ENCODE data around the gene SSUH2. TPM values are rescaled to one million over a fixed set of nuclear protein-coding genes. Genes with fewer than 3 reads are reported as not detected.

SSUH2 gene
- total RNA-seq, 2 experiments from 2014 or later = 0.16 TPM; not detected in 1

- intact Hi-C loops (cut with micrococcal nuclease; ENCODE audit: unreplicated experiment) = no loop called here
- H3K9me2 ChIP-seq (ENCODE audit: insufficient read depth, low read length) = no peaks in the 10 kb centered on the region
- no TSS peak for BruUV-seq (replicated peaks)
- CTCF ChIA-PET (ENCODE audit: unreplicated experiment) = no interaction called here
- H3K36me3 ChIP-seq (ENCODE audit: insufficient read depth, low read length) = no peaks in the 10 kb centered on the region
- no peaks in the 10 kb centered on the region for H3K4me1 ChIP-seq (ENCODE audit: insufficient read depth, low read length, poor library complexity, severe bottlenecking)
- H3K9me3 ChIP-seq (ENCODE audit: low read length) = no peaks in the 10 kb centered on the region
- H4K20me1 ChIP-seq (ENCODE audit: insufficient read depth, low read length) = no peaks in the 10 kb centered on the region
- POLR2A ChIA-PET = no interaction called here
- TF ChIP-seq, protein P1, sequence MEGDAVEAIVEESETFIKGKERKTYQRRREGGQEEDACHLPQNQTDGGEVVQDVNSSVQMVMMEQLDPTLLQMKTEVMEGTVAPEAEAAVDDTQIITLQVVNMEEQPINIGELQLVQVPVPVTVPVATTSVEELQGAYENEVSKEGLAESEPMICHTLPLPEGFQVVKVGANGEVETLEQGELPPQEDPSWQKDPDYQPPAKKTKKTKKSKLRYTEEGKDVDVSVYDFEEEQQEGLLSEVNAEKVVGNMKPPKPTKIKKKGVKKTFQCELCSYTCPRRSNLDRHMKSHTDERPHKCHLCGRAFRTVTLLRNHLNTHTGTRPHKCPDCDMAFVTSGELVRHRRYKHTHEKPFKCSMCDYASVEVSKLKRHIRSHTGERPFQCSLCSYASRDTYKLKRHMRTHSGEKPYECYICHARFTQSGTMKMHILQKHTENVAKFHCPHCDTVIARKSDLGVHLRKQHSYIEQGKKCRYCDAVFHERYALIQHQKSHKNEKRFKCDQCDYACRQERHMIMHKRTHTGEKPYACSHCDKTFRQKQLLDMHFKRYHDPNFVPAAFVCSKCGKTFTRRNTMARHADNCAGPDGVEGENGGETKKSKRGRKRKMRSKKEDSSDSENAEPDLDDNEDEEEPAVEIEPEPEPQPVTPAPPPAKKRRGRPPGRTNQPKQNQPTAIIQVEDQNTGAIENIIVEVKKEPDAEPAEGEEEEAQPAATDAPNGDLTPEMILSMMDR (conservative IDR thresholded peaks at IDR 0.05; ENCODE audit: low read length) = no peak
- no peak for TF ChIP-seq EZH2phosphoT487 (IDR thresholded peaks at IDR 0.05; ENCODE audit: borderline replicate concordance, low read depth, low read length)
- no peak overlapping the region for H2AFZ ChIP-seq (ENCODE audit: low read length)
- H3K4me3 ChIP-seq (ENCODE audit: low read depth, low read length, poor library complexity, severe bottlenecking) = no peak overlapping the region
- H3K27ac ChIP-seq (ENCODE audit: low read depth, low read length, poor library complexity, severe bottlenecking) = no peak overlapping the region
- H3K79me2 ChIP-seq (ENCODE audit: insufficient read depth, low read depth, low read length) = no peaks in the 10 kb centered on the region
- H3K4me2 ChIP-seq (ENCODE audit: low read length) = no peak overlapping the region
- no peak for DNase-seq (ENCODE audit: low spot score)
Observed at GRCh38 chr3:8608041-8608790, 36.4 kb downstream of the SSUH2 start.

DNA sequence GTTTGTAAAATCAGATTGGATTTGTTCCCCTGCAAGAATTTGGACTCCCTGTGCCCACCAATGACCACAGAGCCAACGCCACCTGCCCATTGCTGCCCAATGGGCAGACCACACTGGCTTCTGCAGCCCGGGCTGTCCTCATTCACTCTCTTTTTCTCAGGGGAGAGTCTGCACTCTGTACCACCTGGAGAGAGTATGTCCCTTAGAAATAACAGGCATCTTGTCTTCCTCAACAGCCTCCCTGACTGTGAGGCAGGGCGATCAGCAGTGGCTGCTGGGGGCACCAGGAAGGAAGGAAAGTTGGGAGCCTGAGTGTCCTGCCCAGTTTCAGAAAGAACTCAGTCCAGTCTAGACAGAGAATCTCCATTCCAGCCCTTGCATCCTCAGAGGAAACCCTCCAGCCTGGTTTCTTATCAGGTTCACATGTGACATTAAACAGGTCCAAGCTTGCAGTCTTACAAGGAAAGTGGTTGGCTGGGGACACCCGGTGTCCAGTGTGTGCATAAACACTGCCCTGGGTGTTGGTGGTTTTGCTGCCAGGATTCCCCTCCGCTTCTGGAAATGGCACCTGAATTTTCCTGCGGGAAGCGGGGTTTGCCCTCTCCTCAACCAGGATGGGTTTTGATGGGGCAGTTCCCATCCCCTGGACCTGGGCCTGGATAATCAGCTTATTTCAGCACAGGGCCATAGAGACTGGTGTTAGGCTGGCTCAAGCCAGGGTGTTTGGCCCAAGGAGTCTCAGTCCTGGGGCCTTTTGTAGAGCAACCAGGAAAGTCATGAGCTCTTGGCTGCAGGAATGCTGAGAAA lies 37.2 kb downstream of the SSUH2 start:
- no peak for DNase-seq (ENCODE audit: low spot score)

More for the DNA sequence above, 37.2 kb downstream of the SSUH2 start:
- intact Hi-C loops (cut with micrococcal nuclease; ENCODE audit: unreplicated experiment) = no loop called here
- POLR2A ChIA-PET = no interaction called here
- no TSS peak for BruUV-seq (replicated peaks)
- no peak for TF ChIP-seq EZH2phosphoT487 (IDR thresholded peaks at IDR 0.05; ENCODE audit: borderline replicate concordance, low read depth, low read length)
- TF ChIP-seq, protein P1 (conservative IDR thresholded peaks at IDR 0.05; ENCODE audit: low read length) = no peak
- H3K27ac ChIP-seq (ENCODE audit: low read depth, low read length, poor library complexity, severe bottlenecking) = no peak overlapping the region
- no peak overlapping the region for H3K4me3 ChIP-seq (ENCODE audit: low read depth, low read length, poor library complexity, severe bottlenecking)
- H3K36me3 ChIP-seq (ENCODE audit: insufficient read depth, low read length) = no peaks in the 10 kb centered on the region
- H2AFZ ChIP-seq (ENCODE audit: low read length) = no peak overlapping the region
- H3K79me2 ChIP-seq (ENCODE audit: insufficient read depth, low read depth, low read length) = no peaks in the 10 kb centered on the region
- no peaks in the 10 kb centered on the region for H3K9me3 ChIP-seq (ENCODE audit: low read length)
- CTCF ChIA-PET (ENCODE audit: unreplicated experiment) = no interaction called here
- H4K20me1 ChIP-seq (ENCODE audit: insufficient read depth, low read length) = no peaks in the 10 kb centered on the region
- no peaks in the 10 kb centered on the region for H3K9me2 ChIP-seq (ENCODE audit: insufficient read depth, low read length)
- H3K4me1 ChIP-seq (ENCODE audit: insufficient read depth, low read length, poor library complexity, severe bottlenecking) = no peaks in the 10 kb centered on the region
- H3K4me2 ChIP-seq (ENCODE audit: low read length) = no peak overlapping the region

Measured in OCI-LY7 (cell line).